AG04449 (cell line): ENCODE results near the gene SNX17.

Experiments used
- CTCF ChIA-PET: fragments of 350-600 bp; formaldehyde crosslinking; extraction: SDS; loops from one replicate; lab custom pipeline; 2021; ENCODE audit warnings: antibody characterized with exemption; lab: Yijun Ruan, JAX
- POLR2A ChIA-PET: fragments of 400-600, 350-600 bp; formaldehyde crosslinking; extraction: SDS; loops from one replicate; lab custom pipeline; 2020; ENCODE audit warnings: antibody characterized with exemption, inconsistent platforms; lab: Yijun Ruan, JAX
- DNase-seq: peaks from one replicate; pipeline ENCODE4 v3.0.0-alpha.2; 2010; ENCODE audit warnings: low read depth, low spot score
- H3K4me3 ChIP-seq: 2 replicates; pipeline ENCODE4 v1.5.1; 2011; ENCODE audit warnings: low read depth, mild to moderate bottlenecking, control low read depth, low read length
- TF ChIP-seq, protein P1 (sequence below): IDR thresholded peaks from one replicate; pipeline ENCODE4 v1.5.1; 2011; ENCODE audit warnings: mild to moderate bottlenecking, moderate library complexity, low read length, control low read depth, inconsistent platforms; ENCODE audit not compliant: insufficient read depth; ENCODE audit errors: missing control alignments

The SNX17 gene

DNA sequence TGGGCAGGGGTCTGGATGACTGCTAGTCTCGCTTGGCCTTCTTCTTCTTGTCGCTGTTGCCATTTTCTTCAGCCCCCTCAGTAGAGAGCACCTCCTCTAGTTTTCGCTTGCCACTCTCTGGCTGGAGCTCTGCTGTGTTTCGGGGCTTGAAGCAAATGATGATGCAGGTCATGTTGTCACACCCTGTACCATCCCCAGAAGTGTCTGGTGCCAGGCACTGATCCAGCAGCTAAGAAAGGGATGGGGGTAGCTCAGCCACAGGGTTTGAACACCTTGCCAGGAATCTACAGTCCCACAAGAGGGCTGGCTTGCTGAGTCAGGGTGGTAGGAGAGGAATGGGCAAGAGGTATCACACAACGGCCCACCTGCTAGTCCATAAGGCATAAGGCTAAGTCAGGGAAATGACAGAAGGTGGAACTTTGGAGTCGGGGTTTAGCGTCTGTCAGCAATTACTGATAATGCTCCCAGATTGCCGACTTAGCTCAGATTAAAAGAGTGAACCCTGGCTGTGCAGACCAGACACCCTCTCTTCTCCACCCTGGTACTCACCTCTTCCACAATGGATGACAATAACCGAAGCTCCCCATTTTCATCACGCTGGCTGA, 11.3 kb downstream of the SNX17 start:
- no peak overlapping the region for H3K4me3 ChIP-seq
- TF ChIP-seq, protein P1, sequence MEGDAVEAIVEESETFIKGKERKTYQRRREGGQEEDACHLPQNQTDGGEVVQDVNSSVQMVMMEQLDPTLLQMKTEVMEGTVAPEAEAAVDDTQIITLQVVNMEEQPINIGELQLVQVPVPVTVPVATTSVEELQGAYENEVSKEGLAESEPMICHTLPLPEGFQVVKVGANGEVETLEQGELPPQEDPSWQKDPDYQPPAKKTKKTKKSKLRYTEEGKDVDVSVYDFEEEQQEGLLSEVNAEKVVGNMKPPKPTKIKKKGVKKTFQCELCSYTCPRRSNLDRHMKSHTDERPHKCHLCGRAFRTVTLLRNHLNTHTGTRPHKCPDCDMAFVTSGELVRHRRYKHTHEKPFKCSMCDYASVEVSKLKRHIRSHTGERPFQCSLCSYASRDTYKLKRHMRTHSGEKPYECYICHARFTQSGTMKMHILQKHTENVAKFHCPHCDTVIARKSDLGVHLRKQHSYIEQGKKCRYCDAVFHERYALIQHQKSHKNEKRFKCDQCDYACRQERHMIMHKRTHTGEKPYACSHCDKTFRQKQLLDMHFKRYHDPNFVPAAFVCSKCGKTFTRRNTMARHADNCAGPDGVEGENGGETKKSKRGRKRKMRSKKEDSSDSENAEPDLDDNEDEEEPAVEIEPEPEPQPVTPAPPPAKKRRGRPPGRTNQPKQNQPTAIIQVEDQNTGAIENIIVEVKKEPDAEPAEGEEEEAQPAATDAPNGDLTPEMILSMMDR: no peak
- ChIA-PET POLR2A (interaction anchor here (2.1 kb wide), 1 partner anchor 47 kb away, joined by 7 read pairs; the partner anchor contains the start of gene NRBP1), CTCF (interaction anchor here (3.2 to 3.9 kb wide), 2 partner anchors 10 to 301 kb away, joined by 14 to 15 read pairs; partner anchors contain the start of gene SNX17)
- DNase-seq: no peak

DNA sequence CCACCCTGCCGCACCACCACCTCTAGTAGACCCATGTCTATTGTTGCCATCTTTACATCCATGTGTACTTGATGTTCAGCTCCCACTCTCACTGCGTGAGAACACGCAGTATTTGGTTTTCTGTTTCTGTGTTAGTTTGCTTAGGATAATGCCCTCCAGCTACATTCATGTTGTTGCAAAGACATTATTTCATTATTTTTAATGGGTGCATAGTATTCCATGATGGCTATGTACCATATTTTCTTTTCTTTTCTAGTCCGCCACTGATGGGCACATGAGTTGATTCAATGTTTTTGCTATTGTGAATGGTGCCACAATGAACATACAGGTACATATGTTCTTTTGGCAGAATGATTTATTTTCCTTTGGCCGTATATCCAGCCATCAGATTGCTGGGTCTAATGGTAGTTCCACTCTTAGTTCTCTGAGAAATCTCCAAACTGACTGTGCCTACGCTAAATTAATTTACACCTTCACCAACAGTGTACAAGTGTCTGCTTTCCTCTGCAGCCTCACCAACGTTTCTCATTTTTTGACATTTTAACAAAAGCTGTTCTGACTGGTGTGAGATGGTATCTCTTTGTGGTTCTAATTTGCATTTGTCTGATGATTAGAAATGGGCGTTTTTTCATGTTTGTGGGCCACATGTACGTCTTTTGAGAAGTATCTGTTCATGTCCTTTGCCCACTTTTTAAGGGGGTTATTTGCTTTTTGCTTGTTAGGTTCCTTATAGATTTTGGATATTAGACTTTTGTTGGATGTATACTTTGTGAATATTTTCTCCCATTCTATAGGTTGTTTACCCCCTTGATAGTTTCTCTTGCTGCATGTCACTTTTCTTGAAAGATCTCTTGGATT, 20.6 kb downstream of the SNX17 start:
- ChIA-PET CTCF (interaction anchor here (1.2 to 1.3 kb wide), 3 partner anchors 10 to 21 kb away, joined by 3 to 5 read pairs (median 4); no protein-coding TSS in a partner anchor), POLR2A (no interaction called here)
- H3K4me3 ChIP-seq: no peak overlapping the region
- TF ChIP-seq, protein P1: no peak
- no peak for DNase-seq

DNA sequence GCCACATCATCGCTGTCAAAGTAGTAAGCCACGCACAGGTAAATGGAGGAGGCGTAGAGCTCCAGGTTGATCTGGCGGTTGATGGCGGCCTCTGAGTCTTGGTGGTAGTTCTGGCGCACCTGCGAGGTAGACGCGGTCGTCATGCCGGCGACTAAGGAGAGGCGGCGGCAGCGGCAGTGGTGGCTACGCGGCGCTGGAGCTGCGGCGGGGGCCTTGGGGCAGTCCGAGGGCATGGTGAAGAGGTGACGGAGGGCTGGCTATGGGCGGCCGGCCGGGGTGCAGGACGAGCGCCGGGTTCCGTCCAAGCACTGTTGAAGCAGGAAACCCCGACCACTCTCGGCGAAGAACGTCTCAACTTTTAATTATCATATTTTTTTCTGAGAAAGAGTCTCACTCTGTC, 22.8 kb downstream of the SNX17 start:
- ChIA-PET CTCF (interaction anchor here (0.8 kb wide), 1 partner anchor 14 kb away, joined by 3 read pairs; no protein-coding TSS in a partner anchor), POLR2A (no interaction called here)
- DNase-seq: no peak
- TF ChIP-seq, protein P1: no peak
- H3K4me3 ChIP-seq: no peak overlapping the region

DNA sequence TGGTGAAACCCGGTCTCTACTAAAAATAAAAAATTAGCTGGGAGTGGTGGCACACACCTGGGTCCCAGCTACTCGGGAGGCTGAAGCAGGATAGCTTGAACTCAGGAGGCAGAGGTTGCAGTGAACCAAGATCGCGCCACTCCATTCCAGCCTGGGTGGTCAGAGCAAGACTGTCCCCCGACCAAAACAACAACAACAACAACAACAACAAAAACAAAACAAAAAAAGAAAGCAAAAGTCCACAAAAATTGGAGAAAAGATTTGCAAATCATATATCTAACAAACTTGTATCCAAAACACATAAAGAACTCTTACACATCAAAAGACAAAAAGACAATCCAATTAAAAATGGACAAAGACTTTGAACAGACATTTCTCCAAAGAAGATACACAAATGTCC, 28.5 kb downstream of the SNX17 start:
- DNase-seq: no peak
- POLR2A ChIA-PET: no interaction called here

DNA sequence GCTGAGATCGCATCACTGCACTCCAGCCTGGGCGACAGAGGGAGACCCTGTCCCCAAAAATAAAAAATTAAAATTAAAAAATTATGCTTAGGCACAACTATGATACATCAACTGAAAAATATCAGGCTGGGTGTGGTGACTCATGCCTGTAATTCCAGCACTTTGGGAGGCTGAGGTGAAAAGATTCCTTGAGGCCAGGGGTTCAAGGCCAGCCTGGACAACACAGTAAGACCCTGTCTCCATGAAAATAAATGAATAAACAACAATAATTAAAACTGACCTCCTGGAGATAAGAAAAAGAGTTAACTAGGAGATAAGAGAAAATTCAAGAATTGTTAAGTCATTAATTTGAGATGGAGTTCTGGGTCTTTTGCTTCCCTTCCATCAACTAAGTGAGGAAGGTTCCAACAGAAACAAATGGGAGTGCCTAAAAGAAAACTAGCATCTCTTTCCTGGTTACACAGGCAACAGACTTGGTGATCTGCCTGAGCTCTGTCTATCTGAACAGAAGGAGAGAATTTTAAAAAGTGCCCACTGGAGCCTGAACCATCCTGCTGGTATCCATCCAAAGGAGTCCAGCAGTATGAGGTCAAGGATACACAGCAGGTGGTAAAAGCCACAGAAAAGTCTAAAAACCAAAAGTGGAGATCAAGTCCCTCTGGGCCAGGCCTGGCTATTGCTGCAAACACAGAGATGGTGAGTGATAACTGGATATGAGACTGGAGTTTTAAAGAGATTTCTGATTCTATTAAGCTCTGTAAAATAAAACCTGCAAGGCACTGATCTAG, 30.1 kb downstream of the SNX17 start:
- DNase-seq: no peak
- POLR2A ChIA-PET: no interaction called here
- H3K4me3 ChIP-seq: no peak overlapping the region
- TF ChIP-seq, protein P1: no peak
- CTCF ChIA-PET: interaction anchor here (2.1 to 2.7 kb wide), 2 partner anchors 8 to 283 kb away, joined by 5 to 18 read pairs; no protein-coding TSS in a partner anchor

More for the DNA sequence above, 28.5 kb downstream of the SNX17 start:
- CTCF ChIA-PET: interaction anchor here (1.9 kb wide), 1 partner anchor 284 kb away, joined by 6 read pairs; no protein-coding TSS in a partner anchor
- H3K4me3 ChIP-seq: no peak overlapping the region
- TF ChIP-seq, protein P1: no peak
